B cell (primary cell): ENCODE results near the gene XPO5. TPM values are rescaled to one million over a fixed set of nuclear protein-coding genes. Genes with fewer than 3 reads are reported as not detected.

ENCODE experiments used
- ATAC-seq: fragments of 200-7000 bp; cut with Tn5 transposase; one replicate; pipeline ENCODE4 v1.10.0; 2021; ENCODE audit warnings: low read depth, mild to moderate bottlenecking, moderate number of reproducible peaks, moderate library complexity
- CTCF ChIA-PET: fragments of 350-600 bp; sonication (Branson Sonifier 250); formaldehyde crosslinking; loops from one replicate; lab custom pipeline; 2021; ENCODE audit warnings: antibody characterized with exemption, inconsistent platforms; lab: Charles Lee
- POLR2A ChIA-PET: fragments of 350-600 bp; sonication (Branson Sonifier 250); formaldehyde crosslinking; loops from one replicate; lab custom pipeline; 2021; ENCODE audit warnings: antibody characterized with exemption; lab: Charles Lee
- DNase-seq: peaks from one replicate; pipeline ENCODE4 v3.0.0; 2013
- H2AFZ ChIP-seq: 2 replicates; pipeline ENCODE4 v1.6.1; 2012; ENCODE audit warnings: mild to moderate bottlenecking, low read depth, low read length; ENCODE audit not compliant: insufficient read depth, poor library complexity, severe bottlenecking
- H3K27ac ChIP-seq, 2 donors: 1 replicate in 1 of 2; 2 replicates in 1 of 2; pipeline ENCODE4 v1.5.1; 2012 to 2013; ENCODE audit warnings: low read length in 2 of 2, mild to moderate bottlenecking in 2 of 2, moderate library complexity in 1 of 2
- H3K27me3 ChIP-seq, 4 experiments: fragments of 200-600 bp in 1 of 4; sonication (generic) in 1 of 4; replicated peaks in 1 of 4; 1 replicate in 2 of 4; 2 replicates in 2 of 4; pipeline versions ENCODE4 v1.6.1 to v1.7.0; 2013 to 2016; ENCODE audit warnings: low read length in 3 of 4, mild to moderate bottlenecking in 2 of 4, mixed read lengths in 1 of 4, moderate library complexity in 1 of 4; ENCODE audit not compliant: insufficient read depth in 4 of 4, control insufficient read depth in 3 of 4; ENCODE audit errors: control extremely low read depth in 1 of 4
- H3K36me3 ChIP-seq, 2 experiments: replicated peaks in 1 of 2; 1 replicate in 1 of 2; 2 replicates in 1 of 2; pipeline versions ENCODE4 v1.6.1 to v1.7.1; 2013; ENCODE audit warnings: low read length in 1 of 2; ENCODE audit not compliant: insufficient read depth in 2 of 2, control insufficient read depth in 1 of 2; ENCODE audit errors: control extremely low read depth in 1 of 2, extremely low read depth in 1 of 2
- H3K4me1 ChIP-seq, 2 donors: fragments of 200-600 bp in 1 of 2; sonication (generic) in 1 of 2; 1 replicate in 1 of 2; 2 replicates in 1 of 2; pipeline versions ENCODE4 v1.5.1 to v1.6.1; 2013 to 2017; ENCODE audit warnings: low read length in 2 of 2; ENCODE audit not compliant: control insufficient read depth in 2 of 2, insufficient read depth in 2 of 2
- H3K4me2 ChIP-seq: replicated peaks from 2 replicates; pipeline ENCODE3; 2012; ENCODE audit warnings: mild to moderate bottlenecking, low read depth, low read length; ENCODE audit not compliant: poor library complexity, severe bottlenecking
- H3K4me3 ChIP-seq, 5 experiments: fragments of 200-600 bp in 1 of 5; sonication (generic) in 1 of 5; 1 replicate in 3 of 5; 2 replicates in 2 of 5; pipeline versions ENCODE4 v1.5.1 to v1.7.0; 2011 to 2016; ENCODE audit warnings: low read length in 4 of 5, mild to moderate bottlenecking in 4 of 5, low read depth in 2 of 5, control low read depth in 1 of 5, moderate library complexity in 1 of 5; ENCODE audit not compliant: insufficient read depth in 1 of 5; ENCODE audit errors: control extremely low read depth in 1 of 5, extremely low read depth in 1 of 5
- H3K79me2 ChIP-seq: fragments of 200-600 bp; sonication (generic); one replicate; pipeline ENCODE4 v1.6.0; 2016; ENCODE audit warnings: low read length; ENCODE audit not compliant: control insufficient read depth, insufficient read depth
- H3K9ac ChIP-seq: fragments of 200-600 bp; sonication (generic); 2 replicates; pipeline ENCODE4 v1.6.1; 2017; ENCODE audit warnings: mild to moderate bottlenecking, low read length, moderate library complexity
- H3K9me3 ChIP-seq, 3 donors: one replicate each; pipeline versions ENCODE4 v1.6.1 to v1.7.1; 2013; ENCODE audit warnings: low read length in 2 of 3; ENCODE audit not compliant: control insufficient read depth in 2 of 3, insufficient read depth in 1 of 3; ENCODE audit errors: control extremely low read depth in 1 of 3
- H4K20me1 ChIP-seq: 2 replicates; pipeline ENCODE4 v1.6.0; 2012; ENCODE audit warnings: mild to moderate bottlenecking, low read length; ENCODE audit not compliant: insufficient read depth, control insufficient read depth, poor library complexity, severe bottlenecking
- H3K27ac Mint-ChIP-seq: one replicate; pipeline ENCODE4 v1.8.0; 2021; ENCODE audit warnings: mixed read lengths
- H3K27me3 Mint-ChIP-seq: one replicate; pipeline ENCODE4 v1.8.0; 2021; ENCODE audit warnings: mixed read lengths
- H3K4me1 Mint-ChIP-seq: one replicate; pipeline ENCODE4 v1.8.0; 2021; ENCODE audit warnings: mixed read lengths
- H3K4me3 Mint-ChIP-seq: one replicate; pipeline ENCODE4 v1.8.0; 2021; ENCODE audit warnings: mixed read lengths
- H3K9me3 Mint-ChIP-seq: one replicate; pipeline ENCODE4 v1.8.0; 2022; ENCODE audit warnings: mixed read lengths; ENCODE audit not compliant: insufficient read depth
- CTCF ChIP-seq: fragments of 200-600 bp; IDR thresholded peaks from one replicate; pipeline ENCODE4 v1.8.0; 2022; ENCODE audit warnings: antibody characterized with exemption, mild to moderate bottlenecking
- EZH2 ChIP-seq: IDR thresholded peaks from 2 replicates; pipeline ENCODE4 v1.6.1; 2012; ENCODE audit warnings: borderline replicate concordance, low read depth, mild to moderate bottlenecking, moderate library complexity, low read length; ENCODE audit not compliant: insufficient read depth, poor library complexity, severe bottlenecking
- WGBS: methylation state at CpG from one replicate; pipeline ENCODE4 v1.1.5; 2013; ENCODE audit warnings: missing lambda C conversion rate; ENCODE audit not compliant: insufficient coverage; 5-methylcytosine and 5-hydroxymethylcytosine counted together
- intact Hi-C: fragments of 100-400 bp; cut with micrococcal nuclease; formaldehyde crosslinking; loops from one replicate; pipeline ENCODE4 v1.10.0; 2022
- polyA plus RNA-seq: library from polyadenylated mRNA; depleted of rRNA; stranded (reverse); fragments of >200 nt; gene quantifications from 2 replicates; pipeline ENCODE4 v1.2.3, GENCODE V29; 2012
- total RNA-seq, 2 donors: library from RNA; stranded (reverse); fragments of 120-200 nt in 1 of 2; gene quantifications; 1 replicate in 1 of 2; 2 replicates in 1 of 2; pipeline versions ENCODE4 v1.2.3 to v1.2.4, GENCODE V29; 2013 to 2022

XPO5 gene
- total and polyA plus RNA-seq, 2 donors (not counting 1 experiment from before 2014, with no cell fraction given), result 14.4 to 45.7 TPM

GRCh38 chr6:43608310-43608763, 32.5 kb upstream of the XPO5 start:
- Mint-ChIP-seq H3K4me3 (no peak overlapping the region), H3K4me1 (peaks cover 12% of the 10 kb centered on the region), H3K9me3 (no peaks in the 10 kb centered on the region), H3K27me3 (no peaks in the 10 kb centered on the region), H3K27ac (no peak overlapping the region)
- ATAC-seq (peak; percentile 49), DNase-seq (peak; percentile 70)
- Histone ChIP-seq H3K79me2 (peaks cover 4% of the 10 kb centered on the region), H2AFZ (no peak overlapping the region), H3K4me2 (peak overlapping the region; percentile 9), H4K20me1 (peaks cover 7% of the 10 kb centered on the region), H3K27ac (peak overlapping the region in 1 of 2 donors; percentile 55), H3K4me3 (no peak overlapping the region), H3K27me3 (no peaks in the 10 kb centered on the region), H3K9me3 (no peaks in the 10 kb centered on the region), H3K36me3 (peaks cover 21 to 65% of the 10 kb centered on the region in 2 experiments), H3K9ac (no peak overlapping the region), H3K4me1 (peaks cover 10 to 11% of the 10 kb centered on the region in 2 donors)
- WGBS, result 18% methylated on average over 2 of the region's 5 CpGs
- intact Hi-C loops, result loop anchor here (1.0 kb wide), 1 partner anchor 471 kb away; no protein-coding TSS in a partner anchor
- CTCF ChIA-PET, result interaction anchor here (0.8 to 4.6 kb wide), 19 partner anchors 11 to 472 kb away, joined by 3 to 32 read pairs (median 4); partner anchors contain the start of genes GTPBP2, POLH, VEGFA and XPO5
- POLR2A ChIA-PET, result interaction anchor here (0.6 kb wide), 1 partner anchor 292 kb away, joined by 3 read pairs; no protein-coding TSS in a partner anchor
- TF ChIP-seq CTCF, result peak; percentile 86
- no peak for TF ChIP-seq EZH2

- ATAC-seq, result no peak
- H2AFZ ChIP-seq, result no peak overlapping the region
- H3K4me1 Mint-ChIP-seq, result peaks cover 12% of the 10 kb centered on the region
- H3K27me3 ChIP-seq, result no peaks in the 10 kb centered on the region
- intact Hi-C loops, result no loop called here
- H3K4me3 ChIP-seq, result no peak overlapping the region
- peaks cover 23 to 69% of the 10 kb centered on the region in 2 experiments for H3K36me3 ChIP-seq
- no CpG with 5 or more reads among the region's 2 CpGs for WGBS
- H3K9me3 ChIP-seq, result no peaks in the 10 kb centered on the region
- no peak for DNase-seq
- no peaks in the 10 kb centered on the region for H3K9me3 Mint-ChIP-seq
- H3K4me2 ChIP-seq, result no peak overlapping the region
- H3K27me3 Mint-ChIP-seq, result no peaks in the 10 kb centered on the region
- H3K4me3 Mint-ChIP-seq, result no peak overlapping the region
- no peak overlapping the region for H3K27ac Mint-ChIP-seq
- peaks cover 7% of the 10 kb centered on the region for H4K20me1 ChIP-seq
- ChIA-PET CTCF (interaction anchor here (0.5 to 4.6 kb wide), 4 partner anchors 16 to 474 kb away, joined by 3 to 32 read pairs (median 4); no protein-coding TSS in a partner anchor), POLR2A (no interaction called here)
- peaks cover 4% of the 10 kb centered on the region for H3K79me2 ChIP-seq
- TF ChIP-seq CTCF (no peak), EZH2 (no peak)
- peaks cover 10 to 11% of the 10 kb centered on the region in 2 donors for H3K4me1 ChIP-seq
- H3K27ac ChIP-seq, result no peak overlapping the region
- no peak overlapping the region for H3K9ac ChIP-seq
Observed at GRCh38 chr6:43606019-43606418, 30.2 kb upstream of the XPO5 start.
